ENCODE measurements around the gene SSH2. TPM values are rescaled to one million over a fixed set of nuclear protein-coding genes. Genes with fewer than 3 reads are reported as not detected.

Gene SSH2
- total RNA-seq, 1 donor from 2014 or later, result 11.2 TPM

DNA sequence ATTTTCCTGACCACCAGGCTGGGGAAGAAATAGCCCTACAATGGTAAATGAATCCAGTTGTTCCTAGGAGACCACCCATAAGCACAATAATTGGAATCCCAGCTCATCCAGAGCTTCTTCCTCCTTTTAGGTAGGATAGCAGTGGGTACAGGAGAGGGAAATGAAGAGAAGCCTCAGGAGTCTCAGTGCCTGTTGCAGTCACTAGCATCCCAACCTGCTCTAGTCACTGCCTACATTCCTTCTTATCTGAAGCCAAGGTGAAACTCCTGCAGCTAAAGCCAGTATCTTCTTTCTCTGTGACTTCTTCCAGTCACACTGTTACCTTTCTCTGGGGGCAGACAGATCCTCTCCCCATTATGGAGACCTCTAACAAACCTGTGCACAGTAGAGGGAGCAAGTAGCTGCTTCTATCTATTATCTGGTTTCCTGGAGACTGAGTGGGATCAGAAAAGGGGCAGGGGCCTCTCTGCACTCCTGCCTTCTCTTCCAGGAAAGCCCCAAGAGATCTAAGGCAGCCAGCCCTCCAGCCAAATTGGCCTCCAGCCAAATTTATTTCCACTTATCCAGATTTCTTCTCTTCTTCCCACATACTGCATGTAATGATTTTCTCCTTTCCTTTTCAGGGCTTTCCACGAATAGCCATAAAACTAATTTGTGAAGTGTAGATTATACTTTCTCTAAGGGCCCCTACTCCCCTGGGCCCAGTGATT, 85.5 kb downstream of the SSH2 start:
- DNase-seq (ENCODE audit: low spot score) (no peak), ATAC-seq (no peak)

DNA sequence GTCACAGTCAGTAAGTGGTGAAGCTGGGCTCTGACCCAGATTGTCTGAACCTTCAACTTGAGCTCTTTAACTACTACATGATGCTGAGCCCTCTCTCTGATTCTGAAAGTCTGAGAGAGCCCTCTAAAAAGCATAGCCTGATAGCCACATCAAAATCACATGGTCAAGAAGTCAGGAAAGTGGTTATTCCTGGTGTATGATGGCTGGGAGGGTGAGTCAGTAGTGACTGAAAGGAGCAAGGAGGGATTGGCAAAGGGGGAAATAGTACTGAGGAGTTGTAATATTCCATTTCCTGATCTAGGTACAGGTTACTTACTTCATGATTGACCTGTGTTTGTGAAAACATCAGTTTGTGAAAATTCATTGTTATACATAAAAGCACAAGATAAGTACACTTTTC, 89.1 kb downstream of the SSH2 start:
- no peak for DNase-seq (ENCODE audit: low spot score)
- no peak for ATAC-seq

DNA sequence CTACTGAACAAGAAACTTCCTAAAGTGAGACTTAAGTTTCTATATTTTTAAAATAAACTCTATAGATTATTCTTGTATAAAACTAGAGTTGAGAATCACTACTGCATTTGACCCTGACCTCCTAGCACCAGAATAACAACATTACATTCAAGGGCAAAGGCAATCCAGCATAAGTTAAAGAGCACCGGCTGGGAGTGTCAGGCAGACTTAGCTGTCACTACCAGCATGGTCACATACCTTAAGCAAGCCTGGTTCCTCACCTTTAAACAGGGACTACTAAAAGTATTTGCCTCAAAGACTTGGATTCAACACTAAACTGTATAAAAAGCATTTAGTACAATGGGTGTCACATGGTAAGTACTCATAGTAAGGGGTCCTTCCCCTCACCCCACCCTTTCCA, 90.4 kb downstream of the SSH2 start:
- DNase-seq (ENCODE audit: low spot score) (no peak), ATAC-seq (no peak)

DNA sequence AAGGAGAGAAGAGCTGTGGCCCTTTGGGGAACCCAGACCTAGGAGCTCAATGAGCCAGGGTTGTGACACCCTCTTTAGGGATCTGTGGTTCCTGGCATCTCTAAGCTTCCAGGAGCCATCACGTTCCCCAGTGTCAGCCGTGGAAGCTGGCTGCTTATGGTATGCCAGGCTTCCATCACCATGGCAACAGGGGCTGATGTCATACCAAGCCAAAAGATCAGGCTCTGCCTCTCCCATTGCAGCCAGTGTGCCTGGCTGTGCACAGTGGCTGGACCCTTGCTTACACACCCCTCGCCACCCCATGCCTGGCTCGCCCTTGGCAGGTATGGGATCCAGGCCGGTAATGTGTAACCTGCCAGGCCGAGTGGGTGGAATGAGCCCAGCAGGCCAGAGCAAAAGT, 91.1 kb downstream of the SSH2 start:
- no peak for ATAC-seq

DNA sequence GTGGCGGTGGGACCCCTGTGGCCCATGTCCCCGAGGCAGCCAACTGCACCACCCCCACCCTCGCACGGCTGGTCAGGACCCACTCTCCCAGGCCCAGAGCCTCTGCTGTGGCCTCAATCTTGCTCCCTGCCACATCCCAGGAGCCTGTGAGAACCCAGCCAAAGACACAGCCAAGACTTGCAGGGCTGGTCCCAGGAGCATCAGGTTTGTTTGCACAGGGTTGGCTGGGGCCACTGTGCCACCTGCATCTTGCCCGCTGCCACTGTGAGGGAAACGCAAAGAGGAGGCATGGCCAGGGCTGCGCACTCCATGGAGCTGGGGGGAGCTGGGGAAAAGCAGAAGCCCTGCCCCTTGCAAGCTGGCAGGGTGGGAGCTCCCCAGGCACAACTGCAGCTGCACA, 92.5 kb downstream of the SSH2 start:
- no peak for ATAC-seq
- DNase-seq (ENCODE audit: low spot score), result no peak

More for the DNA sequence above, 91.1 kb downstream of the SSH2 start:
- DNase-seq (ENCODE audit: low spot score), result no peak

DNA sequence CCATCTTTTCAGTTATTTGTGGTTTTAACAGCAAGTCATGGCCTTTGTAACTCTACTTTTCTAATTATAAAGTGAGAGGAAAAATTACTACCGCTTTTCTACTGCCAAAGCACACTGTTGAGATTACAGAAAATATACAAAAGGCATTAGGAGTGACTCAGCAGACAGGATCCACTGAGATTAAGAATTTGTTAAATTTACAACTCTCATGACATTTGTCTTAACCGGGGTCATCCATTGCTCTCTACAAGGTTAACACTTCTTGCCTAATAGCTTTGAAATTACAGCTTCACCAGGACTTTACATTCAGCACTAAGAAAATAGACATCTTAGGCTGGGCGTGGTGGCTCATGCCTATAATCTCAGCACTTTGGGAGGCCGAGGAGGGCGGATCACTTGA, 93.4 kb downstream of the SSH2 start:
- DNase-seq (ENCODE audit: low spot score) (no peak), ATAC-seq (no peak)

DNA sequence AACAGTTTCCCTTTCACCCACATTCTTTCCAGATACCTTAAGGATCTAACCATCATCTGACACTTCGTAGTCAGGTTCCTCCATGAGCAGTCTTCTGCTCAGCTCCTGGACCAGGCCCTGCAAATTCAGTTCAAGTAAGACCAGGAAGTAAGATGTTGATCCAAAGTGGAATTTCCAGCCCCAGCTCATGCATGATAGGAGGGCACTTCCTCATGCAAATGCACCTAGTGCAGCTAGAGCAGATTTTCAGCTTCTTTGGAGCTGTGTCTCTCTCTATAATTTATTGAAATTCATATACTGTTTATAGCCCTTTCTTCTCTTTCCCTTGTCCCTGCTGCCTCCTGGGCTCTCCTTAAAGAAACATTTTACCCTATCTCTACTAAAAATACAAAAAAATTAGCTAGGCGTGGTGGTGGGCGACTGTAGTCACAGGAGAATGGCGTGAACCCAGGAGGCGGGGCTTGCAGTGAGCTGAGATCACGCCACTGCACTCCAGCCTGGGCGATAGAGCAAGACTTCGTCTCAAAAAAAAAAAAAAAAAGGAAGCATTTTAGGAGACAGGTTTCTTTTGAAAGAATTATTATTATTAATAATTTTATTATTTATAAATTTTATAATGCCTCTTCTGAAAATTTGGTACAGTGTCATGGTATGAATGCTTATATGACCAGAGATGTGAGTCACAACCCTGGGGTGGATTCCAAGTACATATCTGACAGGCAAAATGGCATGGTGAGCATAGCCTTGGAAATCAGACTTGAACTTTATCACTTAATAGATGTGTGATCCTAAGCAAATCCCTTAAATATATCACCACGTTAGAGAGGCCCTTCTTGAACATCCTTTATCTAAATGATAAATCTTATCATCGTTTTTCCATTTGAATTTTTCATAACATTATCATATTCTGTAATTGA, 94.3 kb downstream of the SSH2 start:
- no peak for ATAC-seq
- DNase-seq (ENCODE audit: low spot score), result no peak

DNA sequence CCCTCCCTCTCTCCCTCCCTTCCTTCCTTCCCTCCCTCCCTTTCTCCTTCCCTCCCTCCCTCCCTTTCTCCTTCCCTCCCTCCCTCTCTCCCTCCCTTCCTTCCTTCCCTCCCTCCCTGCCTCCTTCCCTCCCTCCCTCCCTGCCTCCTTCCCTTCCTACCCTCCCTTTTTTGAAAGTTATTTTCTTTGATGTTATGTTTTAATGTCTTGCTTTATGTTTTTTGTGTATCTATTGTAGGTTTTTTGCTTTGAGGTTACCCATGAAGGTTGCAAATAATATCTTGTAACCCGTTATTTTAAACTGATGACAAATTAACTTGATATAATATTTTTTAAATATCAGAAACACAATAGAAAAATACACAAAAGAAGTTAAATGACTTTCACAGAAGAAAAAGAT, 96.2 kb downstream of the SSH2 start:
- ATAC-seq, result no peak

DNA sequence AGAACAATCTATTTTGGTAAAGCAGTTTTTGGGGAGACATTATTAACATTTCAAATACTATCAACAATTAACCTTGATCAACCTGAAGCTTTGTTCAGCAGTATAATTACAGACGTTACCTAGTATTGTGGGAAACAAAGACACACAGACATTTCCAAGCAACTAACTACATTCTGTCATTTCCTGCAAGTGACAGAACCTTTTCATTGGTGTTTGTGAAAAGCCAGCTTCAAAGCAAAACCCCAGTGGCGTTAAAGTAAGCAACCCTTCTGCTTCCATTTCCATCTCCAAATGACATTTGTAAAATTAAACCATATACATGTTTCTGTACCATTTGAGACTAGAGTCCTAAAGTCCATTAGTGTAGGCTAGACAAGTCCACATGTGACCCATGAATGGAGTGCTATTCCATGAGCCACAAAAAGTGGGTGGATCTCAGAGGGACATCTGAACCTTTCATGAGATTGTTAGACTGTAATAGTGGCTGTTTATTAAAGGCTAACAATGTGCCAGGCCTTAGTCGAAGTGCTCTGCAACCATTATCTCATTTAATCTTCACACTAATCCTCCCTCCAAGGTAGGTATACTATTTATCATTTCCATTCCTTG, 101.2 kb downstream of the SSH2 start:
- ATAC-seq (no peak), DNase-seq (ENCODE audit: low spot score) (no peak)

More for the DNA sequence above, 96.2 kb downstream of the SSH2 start:
- no peak for DNase-seq (ENCODE audit: low spot score)

DNA sequence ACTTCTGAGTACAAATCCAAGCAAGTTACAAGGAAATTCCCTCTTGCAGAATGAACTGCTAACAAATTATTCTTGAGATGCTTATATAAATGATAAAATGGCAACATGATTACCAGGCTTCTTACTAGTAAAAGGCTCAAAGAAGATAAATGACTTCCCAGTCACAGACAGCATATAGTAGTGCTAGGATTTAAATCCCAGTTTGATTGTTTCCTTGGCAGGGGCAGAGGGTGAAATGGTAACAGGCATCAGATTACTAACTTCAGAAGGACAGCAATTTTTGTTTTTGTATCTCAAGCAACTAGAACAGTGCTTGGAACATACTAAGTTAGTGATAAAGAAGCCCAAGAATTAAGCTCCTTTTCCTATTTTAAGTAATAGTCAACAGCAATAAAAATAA, 102.8 kb downstream of the SSH2 start:
- ATAC-seq (no peak), DNase-seq (ENCODE audit: low spot score) (no peak)

DNA sequence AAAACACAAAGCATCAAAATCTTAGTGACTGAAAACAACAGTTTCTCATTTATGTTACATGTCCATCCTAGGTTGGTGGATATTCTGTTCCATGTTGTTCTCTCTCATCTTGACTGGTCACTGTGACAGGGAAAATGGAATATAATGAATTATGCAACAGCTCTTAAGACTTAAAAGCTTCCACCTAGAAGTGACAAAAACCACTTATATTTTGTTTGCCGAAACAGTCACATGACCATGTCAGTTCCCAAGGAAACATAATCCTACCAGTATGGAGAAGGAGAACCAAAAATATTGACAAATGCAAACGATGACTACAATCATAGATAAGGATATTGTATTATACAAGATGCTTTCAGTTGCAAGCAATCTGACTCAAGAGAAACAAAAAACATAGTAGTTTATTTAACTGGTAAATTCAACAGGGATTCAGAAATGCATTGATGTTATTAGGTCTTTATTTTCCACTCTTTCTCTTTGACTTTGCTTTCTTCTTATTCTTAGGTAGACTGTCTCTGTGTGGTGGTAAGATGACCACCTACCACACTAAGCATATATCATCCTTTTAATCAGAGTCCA, 103.8 kb downstream of the SSH2 start:
- ATAC-seq (no peak), DNase-seq (ENCODE audit: low spot score) (no peak)

DNA sequence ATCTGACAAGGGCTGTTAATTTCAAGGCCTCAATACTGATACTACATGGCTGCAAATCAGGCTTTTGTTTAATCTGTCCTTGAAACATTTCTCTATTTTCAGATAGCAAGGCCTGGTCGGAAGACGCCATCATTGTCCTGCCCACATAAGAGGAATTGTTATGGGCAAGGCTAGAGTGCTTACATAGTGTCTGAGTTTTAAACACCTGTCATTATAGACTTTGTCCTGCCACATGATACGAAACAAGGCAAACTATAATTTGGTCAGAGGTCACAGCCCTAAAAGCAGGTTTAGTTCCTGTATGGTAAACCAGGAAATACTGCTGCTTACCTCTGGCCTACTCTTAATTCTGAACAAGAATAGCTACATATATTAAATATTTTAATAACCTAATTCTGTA, 104.4 kb downstream of the SSH2 start:
- DNase-seq (ENCODE audit: low spot score), result no peak

DNA sequence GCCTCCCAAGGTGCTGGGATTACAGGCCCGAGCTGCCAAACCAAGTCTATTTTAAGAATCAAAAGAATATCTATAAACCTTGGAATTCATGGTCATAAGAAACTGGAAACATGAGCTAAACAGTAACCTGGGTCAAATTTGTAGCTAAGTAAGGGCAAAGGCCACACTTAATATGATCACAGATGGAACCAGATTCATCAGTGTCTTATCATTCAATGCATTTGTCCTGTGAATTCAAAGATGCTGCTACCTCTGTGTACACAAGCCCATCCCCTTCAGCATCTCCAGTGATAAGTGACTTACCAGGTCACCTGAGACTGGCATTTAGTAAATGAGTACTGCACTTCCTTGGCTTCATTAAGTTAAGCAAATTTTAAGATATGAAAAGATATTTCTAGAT, 108.1 kb downstream of the SSH2 start:
- no peak for ATAC-seq
- no peak for DNase-seq (ENCODE audit: low spot score)

More for the DNA sequence above, 104.4 kb downstream of the SSH2 start:
- ATAC-seq, result peak; percentile 97

DNA sequence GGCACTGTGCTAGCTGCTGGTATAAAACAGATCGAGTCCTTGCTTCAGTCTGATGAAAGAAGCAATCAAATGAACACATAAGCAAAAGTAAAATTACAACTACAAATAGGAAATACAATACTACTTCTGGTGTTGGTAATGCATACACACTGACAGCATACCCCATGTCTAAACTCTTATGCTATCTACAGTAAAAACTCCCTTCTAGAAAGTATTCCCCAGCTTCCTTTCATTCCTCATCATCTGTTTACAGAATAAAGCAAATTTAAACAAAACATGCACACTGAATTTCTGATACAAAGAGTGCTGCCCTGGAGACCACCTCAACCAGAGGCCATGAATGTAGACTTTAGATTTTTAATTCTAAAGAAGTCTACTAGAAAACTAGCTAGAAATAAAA, 109.6 kb downstream of the SSH2 start:
- no peak for DNase-seq (ENCODE audit: low spot score)
- ATAC-seq, result no peak

DNA sequence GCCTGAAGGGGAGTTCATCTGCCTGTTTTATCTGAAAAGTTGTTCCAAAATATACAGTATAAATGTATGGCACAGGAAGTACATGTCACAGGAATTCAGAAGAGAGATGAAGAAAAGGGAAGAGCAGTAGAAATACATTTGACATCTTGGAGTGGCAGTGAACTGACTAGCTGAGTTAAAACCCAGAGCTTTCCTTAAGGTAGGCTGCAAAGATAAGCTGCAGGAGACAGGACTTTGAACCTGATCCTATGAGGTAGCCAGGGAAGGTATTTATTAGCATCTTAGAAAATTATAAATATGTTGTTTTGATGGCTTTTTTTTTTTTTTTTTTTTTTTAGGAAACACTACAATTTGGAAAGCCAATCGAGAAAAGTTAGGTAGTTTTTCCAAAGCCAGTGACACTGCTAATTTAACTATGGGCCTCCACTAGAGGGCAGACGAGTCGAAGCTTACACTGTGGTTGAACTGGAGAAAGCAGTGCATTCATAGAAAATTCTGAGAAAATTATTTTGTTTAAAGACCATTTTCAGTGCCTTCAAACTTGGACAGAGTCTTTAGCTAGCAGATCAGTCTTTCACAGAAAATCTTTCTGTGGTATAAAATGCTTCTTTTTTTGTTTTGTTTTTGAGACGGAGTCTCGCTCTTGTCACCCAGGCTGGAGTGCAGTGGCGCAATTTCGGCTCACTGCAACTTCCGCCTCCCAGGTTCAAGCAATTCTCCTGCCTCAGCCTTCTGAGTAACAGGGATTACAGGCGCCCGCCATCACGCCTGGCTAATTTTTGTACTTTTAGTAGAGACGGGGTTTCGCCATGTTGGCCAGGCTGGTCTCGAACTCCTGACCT, 122.3 kb downstream of the SSH2 start:
- peak; percentile 96 for ATAC-seq
- DNase-seq (ENCODE audit: low spot score), result peak; percentile 64

DNA sequence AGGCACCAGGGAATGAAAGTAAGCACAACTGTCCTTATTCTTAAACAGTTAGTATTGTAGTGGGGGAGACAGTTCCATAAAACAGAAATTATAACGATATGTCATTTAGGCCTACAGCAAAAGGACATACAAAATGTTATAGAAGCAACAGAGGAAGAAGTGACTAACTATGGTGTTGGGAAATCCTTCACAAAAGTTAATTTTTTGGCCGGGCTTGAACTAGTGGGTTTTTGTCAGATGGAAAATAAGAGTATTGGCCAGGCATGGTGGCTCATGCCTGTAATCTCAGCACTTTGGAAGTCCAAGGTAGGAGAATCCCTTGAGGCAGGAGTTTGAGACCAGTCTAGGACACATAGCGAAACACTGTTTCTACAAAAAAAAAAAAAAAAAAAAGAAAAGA, 127.8 kb downstream of the SSH2 start:
- ATAC-seq, result no peak
- DNase-seq (ENCODE audit: low spot score), result no peak

DNA sequence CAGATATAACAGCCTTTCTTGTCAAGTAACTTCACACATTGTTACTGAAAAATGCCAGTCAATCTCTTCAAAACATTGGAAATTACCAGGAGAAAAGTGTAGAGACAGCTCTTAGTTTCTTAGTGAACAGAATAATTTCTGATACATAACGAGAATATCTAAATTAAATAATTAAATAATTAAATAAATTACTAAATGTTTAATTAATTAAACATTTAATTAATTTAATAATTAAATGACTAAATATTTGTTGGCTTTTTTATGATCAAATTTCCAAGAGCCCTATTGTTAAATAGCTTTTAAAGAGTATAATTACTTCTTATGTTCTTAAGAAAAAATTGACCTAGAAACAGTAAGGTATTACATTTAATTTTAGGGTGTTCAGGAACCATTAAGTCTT, 129.6 kb downstream of the SSH2 start:
- DNase-seq (ENCODE audit: low spot score), result no peak
- no peak for ATAC-seq

DNA sequence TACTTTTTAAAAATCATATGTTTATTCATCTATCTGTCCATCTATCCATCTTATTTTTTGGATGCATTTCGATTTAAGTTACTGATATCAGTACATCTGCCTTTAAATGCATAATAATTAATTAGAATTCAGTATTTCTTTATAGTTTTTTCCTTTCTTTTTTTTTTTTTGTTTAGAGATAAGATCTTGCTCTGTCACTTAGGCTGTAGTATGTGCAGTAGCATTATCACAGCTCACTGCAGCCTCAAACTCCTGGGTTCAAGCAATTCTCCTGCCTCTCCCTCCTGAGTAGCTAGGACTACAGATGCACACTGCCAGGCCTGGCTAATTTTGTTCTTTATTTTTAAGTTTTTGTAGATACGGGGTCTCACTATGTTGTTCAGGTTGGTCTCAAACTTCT, 133.4 kb downstream of the SSH2 start:
- ATAC-seq, result no peak
- no peak for DNase-seq (ENCODE audit: low spot score)

DNA sequence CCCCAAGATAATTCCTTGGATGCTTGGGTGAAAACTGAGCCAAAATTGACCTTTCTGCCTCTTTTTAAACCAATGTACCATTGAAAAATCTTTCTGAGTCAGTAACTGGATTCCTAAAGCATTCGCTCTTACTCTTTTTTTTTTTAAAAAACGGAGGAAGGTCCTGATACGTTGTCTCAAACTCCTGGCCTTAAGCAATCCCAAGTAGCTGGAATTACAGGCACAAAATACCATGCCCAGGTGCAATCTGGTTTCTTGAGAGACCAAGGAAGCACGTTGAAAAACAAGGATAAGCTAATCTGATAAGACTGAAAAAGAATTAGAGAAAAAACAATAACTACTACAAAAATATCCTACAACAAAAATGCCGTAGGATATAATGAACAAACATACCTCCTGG, 136.5 kb downstream of the SSH2 start:
- DNase-seq (ENCODE audit: low spot score) (no peak), ATAC-seq (no peak)

DNA sequence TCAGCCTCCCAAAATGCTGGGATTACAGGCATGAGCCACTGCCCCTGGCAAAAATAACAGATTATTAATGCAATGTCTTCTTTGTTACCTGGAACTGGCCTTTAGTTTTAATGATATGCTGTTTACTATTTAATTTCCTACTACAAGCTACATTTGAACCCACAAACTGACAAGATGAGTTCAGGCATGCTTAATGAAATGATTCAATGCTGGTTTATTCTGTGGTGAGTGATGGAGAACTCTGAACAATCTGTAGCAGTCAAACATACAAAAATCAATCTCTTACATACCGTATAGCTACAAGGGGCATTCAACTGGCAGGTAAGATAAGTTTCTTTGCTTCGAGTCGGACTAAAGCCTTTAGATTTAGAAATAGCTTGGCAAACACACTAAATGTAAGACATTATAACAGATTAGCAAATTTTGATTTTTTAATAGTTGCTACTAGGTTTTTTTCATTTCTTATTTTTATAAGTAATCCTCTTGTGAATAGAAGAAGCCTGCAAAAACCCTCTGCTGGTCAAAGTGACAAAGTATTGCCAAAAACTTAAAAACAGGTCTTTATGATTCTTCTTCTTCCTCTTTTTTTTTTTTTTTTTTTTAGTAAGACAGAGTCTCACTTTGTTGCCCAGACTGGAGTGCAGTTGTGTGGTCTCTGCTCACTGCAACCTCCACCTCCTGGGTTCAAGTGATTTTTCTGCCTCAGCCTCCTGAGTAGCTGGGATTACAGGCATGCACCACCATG, 138.5 kb downstream of the SSH2 start:
- DNase-seq (ENCODE audit: low spot score), result no peak
- ATAC-seq, result no peak

Data from left lobe of liver (tissue), 2 donors.